Bone marrow (tissue), 2 donors: Measurements from ENCODE around the gene ADAM22.
A peak's percentile ranks its signal among the peaks of the same experiment; 100 is the strongest.

Experiments
- DNase-seq, 2 donors: peaks; one replicate each; lab custom pipeline; 2025; lab: John Stamatoyannopoulos, UW

ADAM22 gene

GRCh38 chr7:88042157-88042556 is 108.1 kb downstream of the ADAM22 start:
- no peak for DNase-seq

- DNase-seq, result no peak
These were observed 108.8 kb downstream of the ADAM22 start for GRCh38 chr7:88042803-88043202.

- DNase-seq, result no peak
These were observed 110.0 kb downstream of the ADAM22 start for GRCh38 chr7:88044069-88044468.

- DNase-seq, result no peak
These were observed 113.0 kb downstream of the ADAM22 start for GRCh38 chr7:88046839-88047573.

GRCh38 chr7:88057655-88058054 is 123.6 kb downstream of the ADAM22 start:
- DNase-seq, result no peak

- no peak for DNase-seq
These were observed 128.2 kb downstream of the ADAM22 start for GRCh38 chr7:88062238-88062637.

GRCh38 chr7:88069093-88069492 is 135.0 kb downstream of the ADAM22 start:
- no peak for DNase-seq

GRCh38 chr7:88071994-88072714 is 138.1 kb downstream of the ADAM22 start:
- no peak for DNase-seq

GRCh38 chr7:88072715-88073055 is 138.6 kb downstream of the ADAM22 start:
- no peak for DNase-seq

GRCh38 chr7:88073626-88074025 is 139.6 kb downstream of the ADAM22 start:
- DNase-seq, result no peak

- DNase-seq, result no peak
These were observed 141.2 kb downstream of the ADAM22 start for GRCh38 chr7:88075216-88075615.

- DNase-seq, result no peak
These were observed 149.8 kb downstream of the ADAM22 start for GRCh38 chr7:88083883-88084282.

- DNase-seq, result no peak
These were observed 155.5 kb downstream of the ADAM22 start for GRCh38 chr7:88089561-88089960.

- DNase-seq, result no peak
These were observed 156.2 kb downstream of the ADAM22 start for GRCh38 chr7:88090240-88090639.

GRCh38 chr7:88090671-88091070 is 156.6 kb downstream of the ADAM22 start:
- DNase-seq, result peak in 1 of 2 donors; percentile 2

- DNase-seq, result no peak
These were observed 158.1 kb downstream of the ADAM22 start for GRCh38 chr7:88091988-88092675.

GRCh38 chr7:88092676-88092999 is 158.6 kb downstream of the ADAM22 start:
- DNase-seq, result no peak

- no peak for DNase-seq
These were observed 167.7 kb downstream of the ADAM22 start for GRCh38 chr7:88101769-88102168.

- DNase-seq, result no peak
These were observed 168.6 kb downstream of the ADAM22 start for GRCh38 chr7:88102675-88103074.

- no peak for DNase-seq
These were observed 170.7 kb downstream of the ADAM22 start for GRCh38 chr7:88104732-88105131.

- DNase-seq, result no peak
These were observed 171.2 kb downstream of the ADAM22 start for GRCh38 chr7:88105231-88105630.

- no peak for DNase-seq
These were observed 172.4 kb downstream of the ADAM22 start for GRCh38 chr7:88106434-88106833.

GRCh38 chr7:88109612-88110011 is 175.6 kb downstream of the ADAM22 start:
- DNase-seq, result no peak
